GM10266 (cell line): ENCODE results near the gene CRTC3.

Experiments
- DNase-seq: peaks from one replicate; pipeline ENCODE4 v3.0.0; 2012; ENCODE audit errors: extremely low spot score
- TF ChIP-seq, protein P1 (sequence below): IDR thresholded peaks from 2 replicates; pipeline ENCODE4 v1.5.1; 2012; ENCODE audit warnings: mild to moderate bottlenecking, low read depth; ENCODE audit not compliant: control insufficient read depth, insufficient read depth; ENCODE audit errors: missing control alignments

Gene CRTC3

GRCh38 chr15:90579213-90579612 is 49.5 kb downstream of the CRTC3 start:
- DNase-seq = no peak
- TF ChIP-seq, protein P1, sequence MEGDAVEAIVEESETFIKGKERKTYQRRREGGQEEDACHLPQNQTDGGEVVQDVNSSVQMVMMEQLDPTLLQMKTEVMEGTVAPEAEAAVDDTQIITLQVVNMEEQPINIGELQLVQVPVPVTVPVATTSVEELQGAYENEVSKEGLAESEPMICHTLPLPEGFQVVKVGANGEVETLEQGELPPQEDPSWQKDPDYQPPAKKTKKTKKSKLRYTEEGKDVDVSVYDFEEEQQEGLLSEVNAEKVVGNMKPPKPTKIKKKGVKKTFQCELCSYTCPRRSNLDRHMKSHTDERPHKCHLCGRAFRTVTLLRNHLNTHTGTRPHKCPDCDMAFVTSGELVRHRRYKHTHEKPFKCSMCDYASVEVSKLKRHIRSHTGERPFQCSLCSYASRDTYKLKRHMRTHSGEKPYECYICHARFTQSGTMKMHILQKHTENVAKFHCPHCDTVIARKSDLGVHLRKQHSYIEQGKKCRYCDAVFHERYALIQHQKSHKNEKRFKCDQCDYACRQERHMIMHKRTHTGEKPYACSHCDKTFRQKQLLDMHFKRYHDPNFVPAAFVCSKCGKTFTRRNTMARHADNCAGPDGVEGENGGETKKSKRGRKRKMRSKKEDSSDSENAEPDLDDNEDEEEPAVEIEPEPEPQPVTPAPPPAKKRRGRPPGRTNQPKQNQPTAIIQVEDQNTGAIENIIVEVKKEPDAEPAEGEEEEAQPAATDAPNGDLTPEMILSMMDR = no peak

DNA sequence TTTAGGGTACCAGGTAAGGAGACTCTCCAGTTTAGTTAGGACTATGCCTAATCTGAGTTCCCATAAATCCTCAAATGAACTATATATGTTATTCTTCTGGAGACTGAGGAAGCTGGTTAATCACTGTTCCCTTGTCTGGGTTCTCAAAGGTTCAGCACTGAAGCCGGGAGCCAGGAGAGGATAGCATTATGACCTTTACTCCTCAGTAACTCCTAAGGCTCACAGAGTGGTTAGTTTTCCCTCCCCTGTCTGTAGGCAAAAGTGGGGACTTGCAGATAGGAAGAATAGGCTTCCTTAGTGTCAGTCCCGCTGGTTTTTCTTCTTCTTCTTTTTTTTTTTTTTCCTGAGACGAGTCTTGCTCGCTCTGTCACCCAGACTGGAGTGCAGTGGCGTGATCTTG is 50.4 kb downstream of the CRTC3 start:
- no peak for DNase-seq

DNA sequence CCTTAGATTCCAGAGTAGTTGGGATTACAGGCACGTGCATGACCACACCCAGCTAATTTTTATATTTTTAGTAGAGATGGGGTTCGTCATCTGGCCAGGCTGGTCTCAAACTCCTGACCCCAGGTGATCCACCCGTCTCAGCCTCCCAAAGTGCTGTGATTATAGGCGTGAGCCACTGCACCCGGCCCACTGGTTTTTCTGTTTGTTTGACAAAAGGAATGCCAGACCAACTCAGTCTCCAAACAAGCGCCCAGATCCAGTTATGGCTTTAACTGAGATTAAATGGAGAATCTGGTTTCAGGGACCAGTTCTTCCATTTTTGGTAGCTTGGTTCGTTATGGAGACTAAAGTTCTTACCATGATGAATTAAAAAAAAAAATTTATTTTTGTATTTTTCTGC is 50.8 kb downstream of the CRTC3 start:
- TF ChIP-seq, protein P1 = no peak
- no peak for DNase-seq

More for the DNA sequence above, 50.4 kb downstream of the CRTC3 start:
- TF ChIP-seq, protein P1 = no peak

DNA sequence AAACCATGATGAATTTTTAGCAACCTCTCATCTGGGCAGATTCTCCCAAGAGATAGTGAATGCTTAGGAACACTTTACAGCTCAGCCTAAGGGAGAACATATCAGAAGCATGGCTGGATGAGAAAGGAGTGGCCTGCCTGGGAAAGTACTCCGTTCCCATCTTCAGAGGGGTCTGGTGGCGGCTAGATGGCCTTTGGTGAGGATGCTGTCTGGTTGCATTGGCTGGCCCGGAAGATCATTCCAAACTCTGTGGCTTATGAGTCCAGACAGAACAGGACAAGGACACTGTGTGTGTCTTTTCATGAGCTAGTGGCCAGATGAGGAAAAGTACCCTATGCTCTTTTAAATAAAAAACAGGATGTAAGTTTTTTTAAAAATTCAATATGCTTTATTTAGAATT is 51.2 kb downstream of the CRTC3 start:
- TF ChIP-seq, protein P1 = no peak
- no peak for DNase-seq

- TF ChIP-seq, protein P1 = no peak
- DNase-seq = no peak
These were observed 52.1 kb downstream of the CRTC3 start for GRCh38 chr15:90581771-90582352.

DNA sequence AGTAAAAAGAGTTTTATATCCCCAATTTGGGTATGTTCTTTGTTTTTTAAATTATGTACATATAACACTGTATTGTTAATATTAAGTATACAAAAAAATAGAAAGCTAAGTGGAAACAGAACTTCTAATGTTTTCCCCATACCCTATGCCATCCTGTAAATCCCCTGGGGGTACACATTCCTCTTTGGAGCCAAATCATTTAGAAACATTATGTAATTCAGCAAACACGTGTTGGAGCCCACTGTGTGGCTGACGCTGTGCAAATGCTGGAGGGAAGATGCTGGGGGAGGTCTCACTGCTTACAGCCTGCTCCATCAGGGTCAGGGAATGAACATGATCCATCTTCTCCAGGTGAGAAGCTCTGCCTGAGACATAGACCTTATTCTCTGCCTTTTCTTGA is 52.8 kb downstream of the CRTC3 start:
- TF ChIP-seq, protein P1 = no peak
- DNase-seq = no peak

GRCh38 chr15:90583471-90584252 is 53.9 kb downstream of the CRTC3 start:
- no peak for DNase-seq
- TF ChIP-seq, protein P1 = no peak
